Activated CD8-positive, alpha-beta T cell treated with anti-CD3 and anti-CD28 coated beads for 36 hours (primary cell): Measurements from ENCODE around the gene KLHL41. TPM values are rescaled to one million over a fixed set of nuclear protein-coding genes. Genes with fewer than 3 reads are reported as not detected.
"Not testable (repeated sequence)": the region's sequence is repeated elsewhere in the genome, so short reads cannot be mapped to it uniquely, and the experiment has no call there.

Experiments used
- ATAC-seq: fragments of 200-7000 bp; cut with Tn5 transposase; one replicate; pipeline ENCODE4 v1.10.0; 2021; ENCODE audit warnings: mild to moderate bottlenecking, moderate library complexity
- CTCF ChIA-PET: fragments of 350-600 bp; sonication (Branson Sonifier 250); formaldehyde crosslinking; loops from one replicate; lab custom pipeline; 2021; ENCODE audit warnings: antibody characterized with exemption; lab: Charles Lee
- POLR2A ChIA-PET: fragments of 350-600 bp; sonication (Branson Sonifier 250); formaldehyde crosslinking; loops from one replicate; lab custom pipeline; 2021; ENCODE audit warnings: antibody characterized with exemption; lab: Charles Lee
- DNase-seq: peaks from one replicate; pipeline ENCODE4 v3.0.0-alpha.2; 2020
- H3K27ac Mint-ChIP-seq: one replicate; pipeline ENCODE4 v1.8.0; 2021; ENCODE audit warnings: mild to moderate bottlenecking, mixed read lengths
- H3K27me3 Mint-ChIP-seq: one replicate; pipeline ENCODE4 v1.8.0; 2021; ENCODE audit warnings: mixed read lengths
- H3K36me3 Mint-ChIP-seq: one replicate; pipeline ENCODE4 v1.8.0; 2021; ENCODE audit warnings: low read depth, mixed read lengths
- H3K4me1 Mint-ChIP-seq: one replicate; pipeline ENCODE4 v1.8.0; 2021; ENCODE audit warnings: low read depth, mixed read lengths
- H3K4me3 Mint-ChIP-seq: one replicate; pipeline ENCODE4 v1.8.0; 2021; ENCODE audit warnings: mild to moderate bottlenecking, moderate library complexity, mixed read lengths
- H3K9me3 Mint-ChIP-seq: one replicate; pipeline ENCODE4 v1.8.0; 2021; ENCODE audit warnings: mixed read lengths
- CTCF ChIP-seq: fragments of 200-600 bp; IDR thresholded peaks from one replicate; pipeline ENCODE4 v1.8.0; 2022; ENCODE audit warnings: antibody characterized with exemption, mild to moderate bottlenecking
- intact Hi-C: fragments of 100-400 bp; cut with micrococcal nuclease; formaldehyde crosslinking; loops from one replicate; pipeline ENCODE4 v1.10.0; 2022
- total RNA-seq, 2 experiments: library from RNA; stranded (reverse); gene quantifications; one replicate each; pipeline ENCODE4 v1.2.3, GENCODE V29; 2021

KLHL41 gene
- total RNA-seq, 2 experiments from 2014 or later = 0.34 TPM; not detected in 1

DNA sequence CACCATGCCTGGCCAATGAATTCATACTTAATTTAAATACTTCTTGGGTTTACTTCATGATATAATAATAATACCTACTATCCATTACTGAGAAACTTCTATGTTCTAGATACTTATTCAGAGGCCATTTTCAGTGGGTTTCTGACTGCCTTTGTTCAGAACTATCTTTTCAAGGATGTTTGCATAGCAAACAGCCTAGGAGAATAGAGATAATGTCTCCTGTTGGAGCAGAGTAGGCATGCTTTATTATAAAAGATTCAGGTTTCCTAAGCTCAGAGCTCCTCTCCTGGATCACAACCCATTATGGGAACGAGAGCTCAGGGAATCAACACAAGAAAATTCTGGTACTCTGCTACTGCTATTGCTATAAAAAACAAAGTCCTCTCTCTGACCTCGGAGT lies 53.0 kb downstream of the KLHL41 start:
- no peaks in the 10 kb centered on the region for H3K9me3 Mint-ChIP-seq
- no peak overlapping the region for H3K4me3 Mint-ChIP-seq
- H3K27me3 Mint-ChIP-seq = no peaks in the 10 kb centered on the region
- POLR2A ChIA-PET = interaction anchor here (1.3 to 1.7 kb wide), 2 partner anchors 9 to 11 kb away, joined by 5 to 6 read pairs; partner anchors contain the start of gene FASTKD1
- H3K4me1 Mint-ChIP-seq = peaks cover 2% of the 10 kb centered on the region
- intact Hi-C loops = no loop called here
- TF ChIP-seq CTCF = no peak
- H3K27ac Mint-ChIP-seq = no peak overlapping the region
- DNase-seq (no peak), ATAC-seq (no peak)
- CTCF ChIA-PET = interaction anchor here (1.9 kb wide), 1 partner anchor 10 kb away, joined by 5 read pairs; no protein-coding TSS in a partner anchor
- H3K36me3 Mint-ChIP-seq = peaks cover 25% of the 10 kb centered on the region

DNA sequence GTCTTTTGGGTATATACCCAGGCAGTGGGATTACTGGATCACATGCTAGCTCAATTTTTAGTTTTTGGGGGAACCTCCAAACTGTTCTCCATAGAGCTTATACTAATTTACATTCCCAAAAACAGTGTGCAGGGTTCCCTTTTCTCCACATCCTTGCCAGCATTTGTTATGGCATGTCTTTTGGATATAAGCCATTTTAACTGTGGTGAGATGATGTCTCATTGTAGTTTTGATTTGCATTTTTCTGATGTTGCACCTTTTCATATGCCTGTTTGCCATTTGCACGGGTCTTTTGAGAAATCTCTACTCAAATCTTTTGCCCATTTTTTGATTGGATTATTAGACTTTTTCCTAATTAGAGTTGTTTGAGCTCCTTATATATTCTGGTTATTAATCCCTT lies 56.2 kb downstream of the KLHL41 start:
- Mint-ChIP-seq H3K27ac (no peak overlapping the region), H3K9me3 (no peaks in the 10 kb centered on the region), H3K27me3 (no peaks in the 10 kb centered on the region), H3K4me3 (no peak overlapping the region), H3K36me3 (peaks cover 20% of the 10 kb centered on the region), H3K4me1 (peaks cover 13% of the 10 kb centered on the region)
- intact Hi-C loops = no loop called here
- DNase-seq (no peak), ATAC-seq (no peak)
- TF ChIP-seq CTCF = no peak
- CTCF ChIA-PET = no interaction called here
- POLR2A ChIA-PET = no interaction called here

- ChIA-PET CTCF (no interaction called here), POLR2A (no interaction called here)
- no peaks in the 10 kb centered on the region for H3K27me3 Mint-ChIP-seq
- DNase-seq (no peak), ATAC-seq (no peak)
- intact Hi-C loops = no loop called here
- no peak for TF ChIP-seq CTCF
- H3K27ac Mint-ChIP-seq = no peak overlapping the region
- H3K9me3 Mint-ChIP-seq = no peaks in the 10 kb centered on the region
- peaks cover 18% of the 10 kb centered on the region for H3K36me3 Mint-ChIP-seq
- H3K4me3 Mint-ChIP-seq = no peak overlapping the region
- peaks cover 25% of the 10 kb centered on the region for H3K4me1 Mint-ChIP-seq
These were observed 60.4 kb downstream of the KLHL41 start for GRCh38 chr2:169569948-169570347.

DNA sequence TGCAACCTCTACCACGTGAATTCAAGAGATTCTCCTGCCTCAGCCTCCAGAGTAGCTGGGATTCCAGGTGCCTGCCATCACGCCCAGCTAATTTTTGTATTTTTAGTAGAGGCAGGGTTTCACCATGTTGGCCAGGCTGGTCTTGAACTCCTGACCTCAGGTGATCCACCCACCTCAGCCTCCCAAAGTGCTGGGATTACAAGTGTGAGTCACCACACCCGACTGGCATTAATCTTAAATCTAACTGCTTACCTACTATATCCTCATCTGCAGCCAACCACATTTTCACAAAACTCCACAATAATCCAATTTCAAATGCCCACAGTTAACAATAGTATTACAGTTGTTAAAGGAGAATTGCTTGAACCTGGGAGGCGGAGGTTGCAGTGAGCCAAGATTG lies 61.2 kb downstream of the KLHL41 start:
- ChIA-PET POLR2A (interaction anchor here (1.3 kb wide), 1 partner anchor 8 kb away, joined by 5 read pairs; no protein-coding TSS in a partner anchor), CTCF (interaction anchor here (0.6 kb wide), 1 partner anchor 102 kb away, joined by 3 read pairs; no protein-coding TSS in a partner anchor)
- H3K27ac Mint-ChIP-seq, H3K27me3 Mint-ChIP-seq, H3K9me3 Mint-ChIP-seq, intact Hi-C loops, DNase-seq, H3K4me3 Mint-ChIP-seq, ATAC-seq: not testable (repeated sequence)
- peaks cover 13% of the 10 kb centered on the region for H3K36me3 Mint-ChIP-seq
- peaks cover 25% of the 10 kb centered on the region for H3K4me1 Mint-ChIP-seq

GRCh38 chr2:169571571-169571970 lies 62.1 kb downstream of the KLHL41 start:
- no peak overlapping the region for H3K27ac Mint-ChIP-seq
- no peaks in the 10 kb centered on the region for H3K27me3 Mint-ChIP-seq
- CTCF ChIA-PET = interaction anchor here (2.0 kb wide), 1 partner anchor 9 kb away, joined by 5 read pairs; no protein-coding TSS in a partner anchor
- peaks cover 25% of the 10 kb centered on the region for H3K4me1 Mint-ChIP-seq
- POLR2A ChIA-PET = interaction anchor here (1.2 to 1.8 kb wide), 3 partner anchors 9 to 21 kb away, joined by 4 to 5 read pairs (median 4); no protein-coding TSS in a partner anchor
- no peak for DNase-seq
- H3K36me3 Mint-ChIP-seq = peaks cover 11% of the 10 kb centered on the region
- ATAC-seq = no peak
- H3K9me3 Mint-ChIP-seq = no peaks in the 10 kb centered on the region
- H3K4me3 Mint-ChIP-seq = no peak overlapping the region
- intact Hi-C loops = no loop called here
- no peak for TF ChIP-seq CTCF
